Liver (tissue), 9 donors: Measurements from ENCODE around the gene TXNL1. TPM values are rescaled to one million over a fixed set of nuclear protein-coding genes. Genes with fewer than 3 reads are reported as not detected.

Source experiments
- DNase-seq: peaks from one replicate; pipeline ENCODE4 v3.0.0-alpha.2; 2017; ENCODE audit warnings: low spot score
- H3K27ac ChIP-seq, 2 donors: one replicate each; pipeline ENCODE4 v1.7.0; 2013; ENCODE audit warnings: inconsistent platforms in 2 of 2, low read length in 2 of 2, control low read depth in 1 of 2, low read depth in 1 of 2, mild to moderate bottlenecking in 1 of 2
- H3K27me3 ChIP-seq, 4 donors: one replicate each; pipeline versions ENCODE4 v1.6.1 to v1.7.0; 2013; ENCODE audit warnings: low read length in 3 of 4, inconsistent platforms in 1 of 4, mild to moderate bottlenecking in 1 of 4, moderate library complexity in 1 of 4; ENCODE audit not compliant: control insufficient read depth in 4 of 4, insufficient read depth in 4 of 4
- H3K36me3 ChIP-seq, 4 donors: one replicate each; pipeline versions ENCODE4 v1.6.1 to v1.7.0; 2013; ENCODE audit warnings: low read length in 3 of 4, mild to moderate bottlenecking in 3 of 4, low read depth in 1 of 4, moderate library complexity in 1 of 4; ENCODE audit not compliant: control insufficient read depth in 4 of 4, insufficient read depth in 3 of 4
- H3K4me1 ChIP-seq, 4 donors: one replicate each; pipeline versions ENCODE4 v1.6.1 to v1.7.0; 2013; ENCODE audit warnings: low read length in 3 of 4, mild to moderate bottlenecking in 3 of 4, moderate library complexity in 1 of 4; ENCODE audit not compliant: control insufficient read depth in 4 of 4, insufficient read depth in 4 of 4
- H3K4me3 ChIP-seq, 3 donors: one replicate each; pipeline versions ENCODE4 v1.6.1 to v1.7.0; 2013; ENCODE audit warnings: low read length in 3 of 3, control low read depth in 1 of 3, low read depth in 1 of 3, mild to moderate bottlenecking in 1 of 3
- H3K9ac ChIP-seq, 2 donors: one replicate each; pipeline ENCODE4 v1.7.0; 2013; ENCODE audit warnings: low read length in 2 of 2, mild to moderate bottlenecking in 2 of 2, moderate library complexity in 2 of 2, control low read depth in 1 of 2, low read depth in 1 of 2
- H3K9me3 ChIP-seq, 4 donors: one replicate each; pipeline versions ENCODE4 v1.6.1 to v1.7.0; 2013; ENCODE audit warnings: low read length in 3 of 4; ENCODE audit not compliant: control insufficient read depth in 4 of 4
- ATF3 ChIP-seq: IDR thresholded peaks from 2 replicates; pipeline ENCODE4 v1.6.1; 2016; ENCODE audit warnings: antibody characterized with exemption
- CTCF ChIP-seq: fragments of 150-350 bp; IDR thresholded peaks from 2 replicates; pipeline ENCODE4 v1.5.1; 2017; ENCODE audit warnings: improper control_type of control experiment, low read depth, low read length; ENCODE audit not compliant: missing input control
- EGR1 ChIP-seq, 2 donors: IDR thresholded peaks; 2 replicates each; pipeline ENCODE4 v1.6.1; 2016 to 2018; ENCODE audit warnings: antibody characterized with exemption in 2 of 2, low read depth in 2 of 2
- FOXA1 ChIP-seq: IDR thresholded peaks from 2 replicates; pipeline ENCODE4 v1.6.1; 2016; ENCODE audit warnings: antibody characterized with exemption
- GABPA ChIP-seq, 2 donors: IDR thresholded peaks in 1 of 2; conservative IDR thresholded peaks in 1 of 2; 2 replicates each; pipeline ENCODE4 v1.6.1; 2016; ENCODE audit warnings: antibody characterized with exemption in 2 of 2, mild to moderate bottlenecking in 1 of 2, moderate library complexity in 1 of 2
- HNF4A ChIP-seq, 2 donors: conservative IDR thresholded peaks; 2 replicates each; pipeline ENCODE4 v1.6.1; 2016; ENCODE audit warnings: antibody characterized with exemption in 2 of 2, mild to moderate bottlenecking in 2 of 2
- HNF4G ChIP-seq: IDR thresholded peaks from 2 replicates; pipeline ENCODE4 v1.6.1; 2016; ENCODE audit warnings: antibody characterized with exemption
- MAX ChIP-seq: IDR thresholded peaks from 2 replicates; pipeline ENCODE4 v1.6.1; 2016; ENCODE audit warnings: antibody characterized with exemption
- NR2F2 ChIP-seq: IDR thresholded peaks from 2 replicates; pipeline ENCODE4 v1.6.1; 2016; ENCODE audit warnings: antibody characterized with exemption
- RAD21 ChIP-seq, 2 donors: IDR thresholded peaks; 2 replicates each; pipeline ENCODE4 v1.6.1; 2016; ENCODE audit warnings: antibody characterized with exemption in 2 of 2, mild to moderate bottlenecking in 2 of 2
- REST ChIP-seq: IDR thresholded peaks from 2 replicates; pipeline ENCODE4 v1.6.1; 2016; ENCODE audit warnings: antibody characterized with exemption, mild to moderate bottlenecking
- RXRA ChIP-seq, 2 donors: IDR thresholded peaks; 2 replicates each; pipeline ENCODE4 v1.6.1; 2017 to 2018; ENCODE audit warnings: antibody characterized with exemption in 2 of 2, mild to moderate bottlenecking in 1 of 2
- SP1 ChIP-seq: IDR thresholded peaks from 2 replicates; pipeline ENCODE4 v1.6.1; 2018; ENCODE audit warnings: antibody characterized with exemption, mild to moderate bottlenecking
- TAF1 ChIP-seq: conservative IDR thresholded peaks from 2 replicates; pipeline ENCODE4 v1.6.1; 2016; ENCODE audit warnings: antibody characterized with exemption, mild to moderate bottlenecking
- YY1 ChIP-seq: IDR thresholded peaks from 2 replicates; pipeline ENCODE4 v1.6.1; 2016; ENCODE audit warnings: antibody characterized with exemption, mild to moderate bottlenecking
- ZBTB33 ChIP-seq: IDR thresholded peaks from 2 replicates; pipeline ENCODE4 v1.6.1; 2016; ENCODE audit warnings: antibody characterized with exemption
- WGBS: extraction: QIAGEN DNeasy Blood & Tissue Kit; methylation state at CpG from one replicate; pipeline ENCODE4 v1.1.7; 2013; 5-methylcytosine and 5-hydroxymethylcytosine counted together
- polyA plus RNA-seq, 2 donors: library from polyadenylated mRNA; stranded (reverse) in 1 of 2; unstranded in 1 of 2; fragments of 200-250 nt in 1 of 2; fragments of >200 nt in 1 of 2; fragmentation: Nextera tagmentation in 1 of 2; extraction: Ambion mirVana in 1 of 2; gene quantifications; one replicate each; pipeline versions ENCODE4 v1.2.1 to v1.2.3, GENCODE V29; 2013 to 2015
- total RNA-seq, 2 donors: library from RNA; depleted of rRNA; stranded (reverse); fragments of >200 nt; gene quantifications; one replicate each; pipeline ENCODE4 v1.2.3, GENCODE V29; 2014
- donor health status: healthy.
- donor health status: healthy.
- donor health status: healthy.
- donor health status: healthy.
- donor health status: healthy.

TXNL1 gene
- total and polyA plus RNA-seq, 4 donors, result 23.1 to 65.7 (median 33.9) TPM

- no peak overlapping the region for H3K4me3 ChIP-seq
- H3K27me3 ChIP-seq, result no peaks in the 10 kb centered on the region
- TF ChIP-seq YY1 (no peak), FOXA1 (no peak), TAF1 (no peak), NR2F2 (peak; percentile 16), HNF4A (conservative IDR thresholded peaks at IDR 0.05) (peak; percentile 45 to 60), RAD21 (IDR thresholded peaks at IDR 0.05) (peak in 1 of 2 donors; percentile 34), RXRA (IDR thresholded peaks at IDR 0.05) (peak; percentile 54 to 73)
- no peak overlapping the region for H3K9ac ChIP-seq
- H3K4me1 ChIP-seq, result peaks cover 3 to 9% (median 4%) of the 10 kb centered on the region in 4 donors
- H3K9me3 ChIP-seq, result no peaks in the 10 kb centered on the region
- WGBS, result 53% methylated on average over 7 of the region's 7 CpGs
- no peak overlapping the region for H3K27ac ChIP-seq
- peaks cover 6 to 40% (median 24%) of the 10 kb centered on the region in 4 donors for H3K36me3 ChIP-seq
- no peak for DNase-seq
These were observed 22.5 kb downstream of the TXNL1 start for GRCh38 chr18:56615738-56616520.

GRCh38 chr18:56606618-56607017 is 31.8 kb downstream of the TXNL1 start:
- TF ChIP-seq ZBTB33 (no peak), REST (no peak), HNF4G (no peak), EGR1 (IDR thresholded peaks at IDR 0.05; ENCODE audit: low read depth in 2 of 2) (no peak), TAF1 (no peak), RXRA (IDR thresholded peaks at IDR 0.05) (no peak), FOXA1 (no peak), GABPA (IDR thresholded peaks at IDR 0.05 in 1 of 2, conservative IDR thresholded peaks at IDR 0.05 in 1 of 2) (no peak), SP1 (no peak), HNF4A (conservative IDR thresholded peaks at IDR 0.05) (no peak), RAD21 (IDR thresholded peaks at IDR 0.05) (no peak), CTCF (no peak), YY1 (no peak), NR2F2 (no peak), MAX (no peak), ATF3 (no peak)
- no peak overlapping the region for H3K4me3 ChIP-seq
- WGBS, result 87% methylated on average over 2 of the region's 2 CpGs
- no peaks in the 10 kb centered on the region for H3K4me1 ChIP-seq
- no peaks in the 10 kb centered on the region for H3K27me3 ChIP-seq
- no peak for DNase-seq
- peaks cover 0 to 32% (median 28%) of the 10 kb centered on the region in 4 donors for H3K36me3 ChIP-seq
- no peak overlapping the region for H3K9ac ChIP-seq
- H3K27ac ChIP-seq, result no peak overlapping the region
- no peaks in the 10 kb centered on the region for H3K9me3 ChIP-seq
